SKM-1 treated with dmso at 0.1 percent for 144 hours (cell line): ENCODE results near the gene NUB1.

Experiments
- DNase-seq: peaks from one replicate; lab custom pipeline; 2025; ENCODE audit not compliant: unreplicated experiment; lab: John Stamatoyannopoulos, UW

NUB1 gene

DNA sequence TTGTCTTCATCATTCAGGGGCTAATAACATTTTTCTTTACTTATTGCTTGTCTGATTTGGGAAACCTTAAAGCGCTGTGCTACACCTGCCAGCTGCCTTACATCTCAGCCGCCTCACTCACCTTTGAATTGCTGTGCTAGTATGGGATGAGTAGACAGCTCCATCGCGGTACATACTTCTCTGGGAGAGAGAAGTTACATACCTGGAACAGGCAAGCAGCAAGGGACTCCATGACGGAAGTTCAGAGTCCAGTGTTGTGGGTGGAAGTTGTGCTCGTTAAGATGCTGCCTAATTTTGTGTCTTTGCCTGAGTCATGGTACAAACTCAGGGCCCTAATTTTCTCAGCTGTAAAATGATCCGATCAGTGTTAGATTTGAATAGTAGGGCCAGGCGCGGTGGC, 1.9 kb downstream of the NUB1 start:
- no peak for DNase-seq

DNA sequence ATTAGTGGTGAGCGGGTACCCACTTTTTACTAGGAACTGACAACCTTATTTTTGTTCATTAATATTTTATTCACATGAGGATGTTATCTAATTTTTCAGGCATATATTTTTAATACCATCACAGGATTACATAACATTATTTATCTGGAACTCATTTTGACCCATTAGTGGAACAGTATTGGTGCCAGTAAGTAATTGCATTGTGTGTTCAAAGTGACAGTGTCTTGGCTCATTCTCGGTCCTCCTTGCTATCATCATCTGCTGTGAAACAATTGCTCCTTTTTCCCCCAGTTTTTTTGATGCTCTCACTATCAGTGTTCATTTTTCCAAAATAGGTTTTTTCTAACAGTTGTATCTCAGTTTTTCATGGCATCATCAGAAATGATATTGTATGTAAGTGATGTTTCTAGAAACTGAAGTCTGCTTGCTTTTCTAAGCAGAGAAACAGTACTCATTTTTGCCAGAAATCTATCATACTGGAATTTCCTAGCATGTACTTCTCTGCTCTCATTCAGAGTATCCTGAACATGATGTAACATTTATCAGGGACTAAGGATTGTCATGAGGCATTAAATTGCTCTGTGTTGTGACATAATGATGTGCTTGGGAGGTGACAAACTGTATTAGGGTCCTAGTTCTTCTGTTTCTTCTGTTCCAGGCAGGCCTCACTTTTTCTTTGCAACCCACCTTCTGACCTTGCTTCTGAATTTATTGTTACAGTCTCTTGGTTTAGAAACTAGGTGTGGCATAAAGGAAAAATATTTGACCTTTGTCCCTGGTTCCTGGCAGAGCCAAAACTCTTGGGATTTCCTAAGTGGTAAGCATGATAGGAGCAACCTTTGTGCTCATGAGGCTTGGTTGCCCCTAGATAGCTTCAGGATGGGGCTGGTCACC, 4.2 kb downstream of the NUB1 start:
- DNase-seq, result no peak

DNA sequence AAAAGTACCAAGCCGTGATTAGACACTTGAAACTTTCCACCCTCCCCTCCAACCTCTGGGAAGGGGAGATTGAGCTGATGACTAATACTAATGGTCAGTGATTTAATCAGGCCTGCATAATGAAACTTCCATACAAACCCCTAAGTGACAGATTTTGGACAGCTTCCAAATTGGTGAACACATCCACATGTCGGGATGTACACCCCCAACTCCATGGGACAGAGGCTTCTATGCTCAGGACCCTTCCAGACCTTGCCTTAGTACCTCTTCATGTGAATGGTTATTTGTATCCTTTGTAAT, 4.8 kb downstream of the NUB1 start:
- no peak for DNase-seq

DNA sequence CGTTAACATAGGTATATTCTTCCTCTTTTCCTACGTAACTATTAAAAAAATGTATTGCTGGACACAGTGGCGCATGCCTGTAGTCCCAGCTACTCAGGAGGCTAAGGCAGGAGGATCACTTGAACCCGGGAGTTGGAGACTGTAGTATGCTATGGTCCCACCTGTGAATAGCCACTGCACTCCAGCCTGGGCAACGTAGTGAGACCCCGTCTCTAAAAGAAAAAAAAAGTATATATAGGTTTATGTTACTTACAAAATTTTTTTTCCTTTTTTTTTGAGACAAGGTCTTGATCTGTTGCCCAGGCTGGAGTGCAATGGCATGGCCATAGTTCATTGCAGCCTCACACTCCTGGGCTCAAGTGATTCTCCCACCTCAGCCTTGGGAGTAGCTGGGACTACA, 5.6 kb downstream of the NUB1 start:
- no peak for DNase-seq

DNA sequence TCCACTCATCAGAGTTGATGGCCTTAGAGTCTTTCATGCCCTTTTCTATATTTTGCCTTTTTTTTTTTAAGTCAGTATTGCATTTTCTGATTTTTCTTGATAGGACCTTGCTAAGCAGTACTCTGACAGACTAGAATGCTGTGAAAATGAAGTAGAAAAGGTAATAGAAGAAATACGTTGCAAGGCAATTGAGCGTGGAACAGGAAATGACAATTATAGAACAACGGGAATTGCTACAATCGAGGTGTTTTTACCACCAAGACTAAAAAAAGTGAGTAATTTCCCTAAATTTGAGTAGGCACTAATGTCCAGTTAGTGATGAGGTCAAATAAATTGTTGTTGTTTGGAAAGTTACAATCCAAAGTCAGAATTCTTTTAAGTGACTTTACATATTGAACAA, 7.4 kb downstream of the NUB1 start:
- no peak for DNase-seq

DNA sequence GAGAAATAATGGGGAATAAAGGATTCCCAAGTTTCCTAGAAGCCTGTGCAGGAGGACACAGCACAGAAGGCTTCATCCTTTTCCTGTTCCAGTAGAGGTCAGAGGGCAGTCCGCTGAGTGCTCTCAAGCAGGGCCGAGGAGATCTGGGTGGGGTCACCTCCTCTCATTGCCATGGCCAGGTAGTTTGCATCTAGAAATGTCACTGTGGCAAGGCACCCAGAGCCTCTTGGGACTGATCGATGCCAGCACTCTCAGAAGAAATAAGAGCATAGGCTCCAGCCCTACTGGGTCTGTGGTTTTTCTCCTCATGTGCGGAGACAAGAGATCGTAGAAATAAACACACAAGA, 7.9 kb downstream of the NUB1 start:
- no peak for DNase-seq

DNA sequence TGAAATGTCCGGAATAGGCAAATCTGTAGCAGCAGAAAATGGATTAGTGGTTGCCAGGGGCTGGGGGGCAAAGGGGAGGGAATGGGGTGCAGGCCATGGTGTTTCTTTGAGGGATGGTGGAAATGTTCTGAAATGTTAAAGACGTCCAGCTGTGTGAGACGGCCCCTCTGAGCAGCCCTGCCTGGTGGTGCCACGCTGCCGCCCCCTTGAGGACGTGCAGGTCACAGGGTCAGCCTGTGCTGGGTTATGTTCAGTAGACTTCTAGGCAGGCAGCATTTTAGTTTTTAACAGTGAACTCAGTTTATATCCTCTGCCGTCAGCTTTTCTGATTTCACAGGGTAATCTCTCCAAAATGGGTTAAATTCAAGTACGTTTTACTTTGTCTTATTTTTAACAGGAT, 9.4 kb downstream of the NUB1 start:
- DNase-seq, result no peak

DNA sequence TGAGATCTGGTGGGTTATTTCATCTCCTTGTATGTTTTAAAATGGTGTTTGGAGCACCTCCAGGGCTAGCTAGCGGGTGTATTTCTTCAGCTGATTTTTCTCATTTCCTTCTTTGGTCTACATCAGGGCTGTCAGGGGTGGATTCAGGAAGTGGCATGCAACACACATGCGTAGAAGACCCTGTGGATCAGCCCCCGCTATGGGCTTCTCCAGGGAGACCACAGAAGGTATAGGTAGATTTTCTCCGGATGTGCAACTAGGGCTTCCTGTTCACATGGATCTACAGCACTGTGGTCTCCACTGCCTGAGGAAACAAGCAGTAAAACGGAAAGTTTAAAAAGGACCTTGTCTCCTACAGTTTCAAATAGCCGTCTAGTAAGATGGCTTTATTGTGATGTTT, 10.4 kb downstream of the NUB1 start:
- DNase-seq, result no peak

DNA sequence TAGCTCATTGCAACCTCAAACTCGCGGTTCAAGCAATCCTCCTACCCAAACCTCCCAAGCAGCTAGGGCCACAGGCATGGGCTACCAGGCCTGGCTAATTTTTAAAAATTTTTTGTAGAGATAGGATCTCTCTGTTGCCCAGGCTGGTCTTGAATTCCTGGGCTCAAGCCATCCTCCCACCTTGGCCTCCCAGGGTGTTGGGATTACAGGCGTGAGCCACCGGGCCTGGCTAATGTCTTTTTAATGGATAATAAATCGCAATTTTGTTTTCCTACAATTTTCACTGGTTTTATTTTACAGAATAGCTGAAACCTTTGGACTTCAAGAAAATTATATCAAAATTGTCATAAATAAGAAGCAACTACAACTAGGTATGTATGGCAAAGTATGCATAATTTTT, 10.9 kb downstream of the NUB1 start:
- DNase-seq, result no peak

DNA sequence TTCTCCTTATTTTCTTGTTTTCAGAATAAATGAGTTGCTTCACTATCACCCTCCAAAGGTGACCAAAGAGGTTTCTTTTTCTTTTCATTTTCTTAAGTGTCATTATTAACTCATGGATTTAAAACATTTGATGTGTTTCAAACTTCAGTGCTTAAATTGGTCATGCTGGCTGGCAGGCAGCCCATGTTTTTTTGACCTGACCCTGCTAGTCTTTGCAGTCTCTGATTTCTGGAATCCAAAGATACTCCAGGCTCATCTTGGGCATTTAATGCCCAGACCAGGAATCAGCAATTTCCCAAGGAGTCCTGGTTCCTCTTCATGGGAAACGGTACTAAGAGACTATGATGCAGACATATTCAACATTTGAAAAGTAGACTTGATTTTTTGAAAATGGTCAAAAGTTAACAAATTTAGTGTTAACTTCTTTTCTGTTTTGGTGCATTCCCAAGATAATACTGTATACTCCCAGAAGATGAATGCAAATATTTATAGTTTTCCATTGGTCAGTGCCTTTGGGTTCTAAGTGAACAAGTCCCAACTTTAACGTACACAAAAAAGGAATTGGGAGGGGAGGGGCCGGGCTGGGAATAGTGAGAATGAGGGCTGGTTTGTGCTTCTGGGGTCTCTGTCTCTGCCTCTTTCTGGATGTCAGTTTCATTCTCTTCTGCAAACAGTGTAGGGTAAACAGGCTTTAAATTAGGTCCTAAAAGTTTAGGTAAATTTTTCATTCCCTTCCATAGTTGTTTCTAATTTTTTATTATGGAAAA, 19.8 kb downstream of the NUB1 start:
- no peak for DNase-seq

DNA sequence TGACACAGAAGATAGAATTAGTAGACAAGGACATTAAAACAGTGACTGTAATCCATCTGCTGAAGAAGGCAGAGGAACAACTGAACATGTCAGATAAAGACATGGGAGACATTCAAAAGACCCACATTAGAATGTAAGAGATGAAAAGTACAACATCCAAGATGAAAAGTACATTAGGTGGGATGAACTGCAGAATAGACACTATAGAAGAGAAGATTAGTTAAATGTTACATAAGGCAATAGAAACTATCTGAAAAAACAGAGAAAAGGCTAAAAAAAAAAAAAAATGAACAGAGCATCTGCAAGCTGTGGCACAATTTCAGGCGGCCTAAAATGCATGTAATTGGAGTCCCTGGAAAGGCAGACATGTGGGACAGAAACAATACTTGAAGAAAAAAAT, 21.6 kb downstream of the NUB1 start:
- DNase-seq, result no peak

DNA sequence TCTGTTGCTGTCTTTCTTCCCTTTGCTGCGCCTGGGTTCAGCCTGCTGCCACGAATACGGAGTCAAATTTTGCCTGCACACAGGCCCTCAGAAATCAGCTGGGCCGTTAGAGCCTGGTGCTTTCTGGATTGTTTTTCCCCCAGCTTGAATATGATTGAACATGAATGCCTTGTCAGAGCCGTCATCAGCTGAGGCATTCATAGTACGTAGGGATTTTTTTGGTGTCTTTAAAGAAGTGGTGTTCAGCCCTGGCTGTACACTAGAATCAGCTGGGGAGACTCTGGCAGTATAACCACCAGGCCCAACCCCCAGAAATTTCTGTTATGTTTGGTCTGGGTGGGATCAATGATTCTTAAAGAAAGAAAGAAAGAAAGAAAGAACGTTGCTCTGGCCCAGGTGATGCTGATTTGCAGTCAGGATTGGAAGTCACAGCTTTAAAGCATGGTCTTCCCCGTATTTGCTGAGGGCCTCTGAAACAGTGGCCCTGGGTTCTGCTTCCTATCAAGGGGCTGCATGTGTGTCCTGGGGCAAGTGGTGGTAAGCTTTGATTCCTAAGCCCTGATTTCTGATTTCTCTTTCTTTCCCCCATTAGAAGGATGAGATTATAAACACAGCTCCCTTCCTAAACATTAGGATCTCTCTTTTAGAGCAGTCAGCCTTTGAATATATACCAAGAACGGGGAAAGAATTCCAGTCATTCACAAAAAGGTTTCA, 24.7 kb downstream of the NUB1 start:
- no peak for DNase-seq

DNA sequence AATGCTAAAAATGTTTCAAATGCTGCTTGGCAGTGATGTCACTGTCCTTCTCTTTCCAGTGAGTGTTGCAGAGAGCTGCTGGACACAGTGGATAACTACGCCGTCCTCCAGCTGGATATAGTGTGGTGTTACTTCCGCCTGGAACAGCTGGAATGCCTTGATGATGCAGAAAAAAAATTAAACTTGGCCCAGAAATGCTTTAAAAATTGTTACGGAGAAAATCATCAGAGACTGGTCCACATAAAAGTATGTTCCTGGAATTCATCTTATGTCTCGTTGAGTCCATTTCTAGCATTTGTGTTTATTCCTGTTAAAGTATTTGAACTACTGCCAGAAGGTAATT, 25.2 kb downstream of the NUB1 start:
- no peak for DNase-seq

DNA sequence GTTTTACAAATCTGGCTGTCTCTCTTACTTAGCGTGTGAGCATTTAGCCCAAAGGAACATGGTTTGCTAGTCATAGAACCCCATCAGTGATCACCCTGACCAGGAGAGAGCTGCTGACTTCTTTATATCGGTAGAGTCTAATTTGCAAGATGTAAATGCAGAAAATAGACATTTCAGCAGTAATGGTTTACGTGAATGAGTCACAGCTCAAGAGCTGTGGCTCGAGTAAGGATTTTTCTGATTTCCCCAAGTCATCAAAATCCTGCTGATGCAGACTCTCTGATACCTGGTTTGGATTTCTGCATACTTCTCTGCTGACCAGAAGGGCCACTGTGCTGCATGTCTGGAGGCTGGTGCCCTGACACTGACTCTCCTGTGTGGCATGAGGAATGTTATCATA, 25.7 kb downstream of the NUB1 start:
- no peak for DNase-seq

DNA sequence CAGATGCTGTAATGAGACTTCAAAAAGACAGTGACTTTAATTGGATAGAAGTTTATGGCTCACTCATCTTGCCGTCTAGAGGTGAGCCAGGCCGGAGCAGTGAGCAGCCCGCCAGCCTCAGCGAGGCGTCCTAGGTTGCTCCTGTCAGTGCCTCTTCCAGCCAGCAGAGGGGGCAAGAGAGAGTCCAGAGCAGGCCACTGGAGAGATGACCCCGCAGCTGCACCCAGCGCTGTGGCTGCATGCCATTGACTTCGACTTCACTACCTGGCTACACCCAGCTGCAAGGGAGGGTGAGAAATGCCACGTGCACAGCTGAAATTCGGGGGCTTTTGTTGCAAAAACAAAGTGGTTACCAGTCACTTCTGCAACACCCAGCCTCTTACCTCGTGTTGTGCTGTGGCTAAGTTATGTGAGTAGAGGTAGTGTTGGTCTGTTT, 26.5 kb downstream of the NUB1 start:
- DNase-seq, result peak; percentile 56

DNA sequence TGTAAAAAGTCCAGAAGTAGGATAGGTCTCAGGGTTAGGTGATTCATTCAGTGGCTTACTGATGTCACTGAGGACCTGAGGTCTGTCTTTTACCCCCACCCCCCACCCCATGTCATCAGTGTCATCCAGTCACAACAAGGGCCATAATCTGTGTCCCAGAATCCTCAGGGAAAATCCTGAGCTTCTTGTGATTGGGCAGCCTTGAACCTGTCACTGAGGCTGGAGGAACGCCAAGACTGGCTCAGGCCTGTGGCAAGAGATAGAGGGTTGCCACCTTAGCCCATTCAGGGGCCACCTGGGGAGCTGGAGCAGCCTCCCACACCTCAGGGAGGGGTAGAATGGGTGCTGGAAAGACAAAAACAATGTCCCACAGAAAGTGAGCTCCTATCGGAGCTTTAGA, 29.7 kb downstream of the NUB1 start:
- DNase-seq, result no peak

DNA sequence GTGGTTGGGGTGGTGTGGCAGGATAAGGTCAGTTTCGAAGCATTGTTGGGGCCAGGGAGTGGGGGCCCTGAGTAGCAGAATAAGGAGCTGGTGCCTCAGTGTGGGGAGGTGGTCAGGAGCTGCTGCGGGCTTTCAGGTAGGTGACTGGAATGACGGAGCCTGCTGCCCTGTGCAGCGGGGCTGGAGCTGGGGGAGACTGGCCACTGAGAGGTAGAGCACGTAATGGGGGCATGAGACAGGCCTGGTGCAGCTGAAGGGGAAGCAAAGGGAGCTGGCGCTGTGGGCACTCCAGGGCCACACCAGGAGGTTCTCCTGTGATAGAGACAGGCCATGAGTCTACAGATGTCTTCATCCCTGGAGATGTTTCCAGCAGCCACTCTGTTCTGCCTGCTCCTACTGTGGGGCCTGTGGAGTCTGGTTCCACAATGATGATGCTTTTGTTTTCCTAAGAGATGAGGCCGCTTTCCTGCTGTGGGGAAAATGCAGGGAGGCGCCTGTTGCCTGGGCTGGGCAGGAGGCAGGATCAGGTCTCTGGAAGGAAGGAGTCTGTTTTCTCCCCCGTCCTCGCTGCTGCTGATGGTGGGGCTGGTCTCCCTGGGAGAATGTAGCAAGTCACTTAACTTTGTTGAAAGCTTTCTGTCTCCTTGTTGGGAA, 31.1 kb downstream of the NUB1 start:
- no peak for DNase-seq

DNA sequence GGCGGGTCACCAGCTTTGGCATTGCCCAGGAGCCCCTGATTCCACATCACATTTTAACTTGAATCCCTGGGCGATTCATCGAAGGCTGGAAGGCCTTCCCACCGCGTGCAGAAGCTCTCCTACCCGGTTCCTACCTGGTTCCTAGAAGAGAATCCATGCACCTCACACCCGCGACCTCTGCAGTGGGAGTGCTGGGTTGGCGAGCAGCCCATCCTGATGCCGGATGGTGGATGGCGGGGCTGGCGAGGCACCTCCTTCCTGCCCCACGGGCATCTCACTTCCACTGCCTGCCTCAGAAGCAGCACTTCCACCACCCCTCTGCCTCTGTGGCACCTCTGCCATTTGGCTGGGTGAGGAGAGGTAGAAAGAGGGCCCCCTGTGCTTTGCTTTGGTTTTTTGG, 32.0 kb downstream of the NUB1 start:
- no peak for DNase-seq

DNA sequence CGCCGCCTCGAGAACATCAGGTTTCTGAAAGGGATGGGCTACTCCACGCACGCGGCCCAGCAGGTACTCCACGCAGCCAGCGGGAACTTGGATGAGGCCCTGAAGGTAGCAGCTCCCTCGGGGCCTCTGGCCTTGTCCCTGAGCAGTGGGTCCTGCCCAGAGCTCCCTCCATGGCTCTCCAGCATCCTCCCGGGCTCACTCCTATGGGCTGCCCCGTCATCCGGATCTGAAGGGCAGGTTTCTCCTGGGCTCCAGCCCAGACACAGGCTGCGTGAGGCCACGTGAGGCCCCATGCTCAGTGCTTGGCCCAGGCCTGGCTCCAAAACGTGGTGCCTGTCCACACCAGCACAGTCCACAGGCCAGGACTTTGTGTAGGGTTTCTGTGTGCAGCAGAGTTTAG, 32.5 kb downstream of the NUB1 start:
- no peak for DNase-seq

DNA sequence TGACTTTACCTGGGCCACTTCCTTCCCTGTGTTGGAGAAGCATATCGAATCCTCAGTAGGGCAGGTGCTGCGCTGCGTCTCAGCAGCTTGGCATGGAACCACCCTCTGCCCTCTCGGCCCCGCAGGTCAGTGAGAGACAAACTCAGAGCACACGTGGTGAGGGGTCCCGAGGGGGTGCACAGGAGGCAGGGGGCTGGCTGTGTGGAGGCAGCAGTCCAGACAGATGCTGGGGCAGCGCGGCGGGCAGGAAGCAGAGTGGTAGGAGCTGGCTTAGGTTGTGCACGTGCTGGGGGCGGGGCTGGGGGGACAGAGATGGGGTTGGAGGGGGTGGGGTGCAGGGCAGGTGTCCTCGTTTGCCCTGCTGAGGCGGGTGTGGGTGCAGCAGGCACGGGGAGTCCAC, 33.1 kb downstream of the NUB1 start:
- no peak for DNase-seq

DNA sequence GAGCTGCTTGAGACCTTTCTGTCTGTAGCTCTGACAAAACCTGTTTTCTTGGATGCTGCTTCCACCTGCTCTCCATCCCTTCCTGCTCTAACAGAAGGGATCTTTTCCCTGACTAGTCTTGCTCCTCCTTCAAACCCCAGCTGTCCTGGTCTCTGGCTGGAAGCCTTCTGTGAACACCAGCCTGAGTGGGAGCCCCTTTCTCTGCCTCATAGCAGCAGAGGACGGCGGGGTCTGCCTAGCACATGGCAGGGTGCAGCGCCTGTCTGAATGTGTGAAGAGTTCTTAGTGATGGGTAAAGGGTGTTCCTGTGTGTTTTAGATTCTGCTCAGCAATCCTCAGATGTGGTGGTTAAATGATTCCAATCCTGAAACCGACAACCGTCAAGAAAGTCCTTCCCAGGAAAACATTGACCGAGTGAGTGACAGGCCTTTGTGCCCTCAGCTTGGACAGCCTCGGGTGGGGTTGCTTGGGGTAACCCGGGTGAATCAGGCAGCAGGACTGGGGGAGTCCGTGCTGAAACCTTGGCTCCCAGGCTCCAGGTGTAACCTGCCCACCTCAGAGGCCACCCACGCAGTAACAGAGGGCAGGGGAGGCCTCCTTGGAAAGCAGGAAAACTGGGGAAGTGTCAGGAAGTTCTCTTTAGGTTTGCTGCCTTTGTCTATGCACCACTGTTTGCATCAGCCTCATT, 34.1 kb downstream of the NUB1 start:
- no peak for DNase-seq
